ENCODE measurements around the gene TBCD.
"Not testable (repeated sequence)": the region's sequence is repeated elsewhere in the genome, so short reads cannot be mapped to it uniquely, and the experiment has no call there.

The TBCD gene

GRCh38 chr17:82729479-82730260, 22.2 kb upstream of the TBCD start:
- DNase-seq: no peak

GRCh38 chr17:82732118-82732743, 19.6 kb upstream of the TBCD start:
- no peak for DNase-seq

DNA sequence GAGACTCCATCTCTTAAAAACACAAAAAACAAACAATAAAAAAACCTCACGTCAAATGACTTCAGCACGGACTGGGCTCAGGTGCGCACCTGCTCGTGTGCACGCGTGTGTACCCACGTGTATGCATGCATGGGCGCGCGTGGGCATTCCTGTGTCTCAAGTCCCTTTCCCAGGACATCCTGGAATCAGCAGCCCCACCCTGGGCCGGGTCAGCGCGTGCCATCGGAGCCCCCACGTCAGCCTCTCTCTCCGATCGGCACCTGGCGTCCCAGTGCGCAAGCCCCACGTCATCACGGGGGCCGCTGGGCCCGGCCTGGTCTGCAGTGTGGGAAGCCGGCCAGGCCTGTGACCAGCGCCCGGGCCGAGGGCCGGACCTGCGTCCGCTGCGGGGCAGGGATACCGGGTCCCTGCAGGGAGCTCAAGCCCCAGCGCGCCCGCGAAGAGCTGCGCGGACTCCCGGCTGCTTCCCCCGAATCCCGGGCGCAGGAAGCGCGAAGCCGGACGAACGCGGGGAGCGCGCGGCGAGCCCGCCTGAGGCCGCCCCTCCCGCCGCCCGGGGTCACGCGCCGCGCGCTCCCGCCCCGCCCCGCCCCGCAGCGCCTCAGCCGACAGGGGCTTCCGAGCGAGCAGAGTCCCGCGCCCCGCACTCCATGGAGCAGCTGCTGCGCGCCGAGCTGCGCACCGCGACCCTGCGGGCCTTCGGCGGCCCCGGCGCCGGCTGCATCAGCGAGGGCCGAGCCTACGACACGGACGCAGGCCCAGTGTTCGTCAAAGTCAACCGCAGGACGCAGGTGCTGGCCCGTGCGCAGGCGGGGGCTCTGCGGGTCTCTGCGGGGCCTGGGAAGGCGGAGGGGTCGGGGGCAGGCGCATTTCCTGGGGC, 16.6 kb upstream of the TBCD start, which contains the start of gene FN3K:
Gene FN3K, plus strand, starts transcription at position 629 of the 880 bp plus-strand sequence. Its CDS starts 22 bp downstream, at position 651.
- DNase-seq: peak; percentile 32

GRCh38 chr17:82736511-82737185, 15.2 kb upstream of the TBCD start:
- DNase-seq: no peak

- DNase-seq: no peak
Observed at GRCh38 chr17:82737967-82738877, 13.6 kb upstream of the TBCD start.

GRCh38 chr17:82740906-82741759, 10.7 kb upstream of the TBCD start:
- no peak for DNase-seq

DNA sequence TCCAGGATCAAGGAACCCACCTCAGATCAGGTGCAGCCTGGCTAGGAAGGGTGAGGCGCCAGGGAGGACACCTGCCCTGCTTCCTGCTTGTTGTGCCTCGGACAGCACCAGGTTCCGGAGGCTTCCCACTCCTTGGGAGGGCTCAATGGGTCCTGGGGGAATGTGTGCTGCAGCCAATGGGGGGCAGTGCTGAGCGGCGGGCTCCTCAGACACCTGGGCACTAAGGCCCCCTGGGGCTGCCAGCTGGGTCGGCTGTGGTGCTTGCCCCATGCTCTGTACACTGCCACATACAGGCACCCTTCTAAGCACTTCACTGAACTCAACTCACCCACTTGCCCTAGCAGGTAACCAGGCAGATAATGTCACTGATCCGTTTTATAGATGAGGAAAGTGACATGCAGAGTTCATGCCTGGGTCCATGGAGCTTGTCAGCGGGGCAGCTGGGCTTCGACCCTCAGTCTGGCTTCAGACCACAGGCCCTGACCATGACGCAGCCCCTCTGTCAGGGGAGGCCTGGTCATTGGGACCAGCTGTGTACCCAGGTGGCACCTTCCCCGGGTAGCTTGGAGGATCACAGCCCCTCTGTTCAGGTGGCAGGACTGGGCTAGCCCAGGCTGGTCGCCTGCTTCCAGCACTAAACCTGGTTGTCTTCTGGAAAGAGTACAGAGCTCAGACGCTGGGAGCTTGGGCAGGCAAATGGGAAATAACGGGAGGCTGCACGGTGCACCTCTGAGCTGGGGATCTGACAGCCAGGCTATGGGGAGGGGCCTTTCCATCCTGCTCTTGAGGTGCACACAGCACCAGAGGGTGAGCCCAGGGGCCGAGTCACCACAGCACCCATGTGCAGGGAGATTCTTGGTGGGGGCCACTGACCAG, 8.3 kb upstream of the TBCD start:
- no peak for DNase-seq

DNA sequence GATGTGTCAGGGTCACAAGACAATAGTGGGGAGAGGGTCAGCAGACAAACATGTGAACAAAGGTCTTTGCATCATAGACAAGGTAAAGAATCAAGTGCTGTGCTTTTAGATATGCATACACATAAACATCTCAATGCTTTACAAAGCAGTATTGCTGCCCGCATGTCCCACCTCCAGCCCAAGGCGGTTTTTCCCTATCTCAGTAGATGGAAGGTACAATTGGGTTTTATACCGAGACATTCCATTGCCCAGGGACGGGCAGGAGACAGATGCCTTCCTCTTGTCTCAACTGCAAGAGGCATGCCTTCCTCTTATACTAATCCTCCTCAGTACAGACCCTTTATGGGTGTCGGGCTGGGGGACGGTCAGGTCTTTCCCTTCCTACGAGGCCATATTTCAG, 7.1 kb upstream of the TBCD start:
- DNase-seq: not testable (repeated sequence)

- no peak for DNase-seq
Observed at GRCh38 chr17:82745524-82745923, 6.3 kb upstream of the TBCD start.

DNA sequence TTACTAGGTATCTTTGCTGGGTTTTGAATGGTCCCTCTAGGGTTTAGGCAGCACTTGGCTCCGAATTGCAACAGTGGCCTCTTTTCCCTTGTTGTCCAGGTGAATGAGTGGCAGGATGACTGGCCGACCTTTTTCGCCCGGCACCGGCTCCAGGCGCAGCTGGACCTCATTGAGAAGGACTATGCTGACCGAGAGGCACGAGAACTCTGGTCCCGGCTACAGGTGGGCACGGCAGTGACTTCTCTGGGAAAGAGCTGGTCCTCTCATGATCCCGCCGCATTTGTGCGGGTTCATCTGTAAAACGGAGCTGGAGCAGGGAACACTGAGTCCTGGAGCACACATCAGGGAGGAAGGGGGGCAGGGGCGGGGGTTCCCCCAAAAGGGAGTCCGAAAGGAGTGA, 3.1 kb upstream of the TBCD start:
- DNase-seq: no peak

DNA sequence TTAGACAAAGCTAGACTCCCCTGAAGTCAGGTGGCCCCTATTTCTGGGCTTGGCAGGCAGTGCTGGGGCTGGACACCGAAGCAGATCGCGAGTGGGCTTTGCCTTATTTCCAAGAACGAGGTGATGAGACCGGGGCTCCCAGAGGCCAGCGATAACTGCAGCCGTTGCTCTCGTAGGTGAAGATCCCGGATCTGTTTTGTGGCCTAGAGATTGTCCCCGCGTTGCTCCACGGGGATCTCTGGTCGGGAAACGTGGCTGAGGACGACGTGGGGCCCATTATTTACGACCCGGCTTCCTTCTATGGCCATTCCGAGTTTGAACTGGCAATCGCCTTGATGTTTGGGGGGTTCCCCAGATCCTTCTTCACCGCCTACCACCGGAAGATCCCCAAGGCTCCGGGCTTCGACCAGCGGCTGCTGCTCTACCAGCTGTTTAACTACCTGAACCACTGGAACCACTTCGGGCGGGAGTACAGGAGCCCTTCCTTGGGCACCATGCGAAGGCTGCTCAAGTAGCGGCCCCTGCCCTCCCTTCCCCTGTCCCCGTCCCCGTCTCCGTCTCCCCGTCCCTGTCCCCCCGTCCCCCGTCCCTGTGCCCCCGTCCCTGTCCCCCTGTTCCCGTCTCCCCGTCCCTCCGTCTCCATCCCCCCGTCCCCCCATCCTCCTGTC, 1.5 kb upstream of the TBCD start:
- no peak for DNase-seq

DNA sequence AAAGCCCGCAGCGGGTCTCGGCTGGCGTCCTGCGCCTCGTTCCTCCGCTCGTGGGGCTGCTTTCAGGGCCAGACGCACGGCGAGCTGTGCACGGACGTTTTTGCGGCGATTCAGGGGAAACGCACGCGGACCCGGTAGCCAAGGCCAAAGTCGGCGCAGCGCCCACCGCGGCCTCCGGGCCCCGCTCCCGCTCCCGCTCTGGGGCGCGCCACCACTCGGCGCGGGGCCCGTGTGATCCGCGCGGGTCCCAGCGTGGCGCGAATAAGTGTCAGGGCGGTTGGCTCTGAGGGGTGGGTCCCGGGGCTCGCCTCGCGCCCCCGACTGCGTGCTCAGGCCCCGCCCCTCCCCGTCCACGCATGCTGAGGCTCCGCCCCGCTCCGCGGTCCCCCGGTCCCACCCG, 694 bp upstream of the TBCD start:
- DNase-seq: no peak

DNA sequence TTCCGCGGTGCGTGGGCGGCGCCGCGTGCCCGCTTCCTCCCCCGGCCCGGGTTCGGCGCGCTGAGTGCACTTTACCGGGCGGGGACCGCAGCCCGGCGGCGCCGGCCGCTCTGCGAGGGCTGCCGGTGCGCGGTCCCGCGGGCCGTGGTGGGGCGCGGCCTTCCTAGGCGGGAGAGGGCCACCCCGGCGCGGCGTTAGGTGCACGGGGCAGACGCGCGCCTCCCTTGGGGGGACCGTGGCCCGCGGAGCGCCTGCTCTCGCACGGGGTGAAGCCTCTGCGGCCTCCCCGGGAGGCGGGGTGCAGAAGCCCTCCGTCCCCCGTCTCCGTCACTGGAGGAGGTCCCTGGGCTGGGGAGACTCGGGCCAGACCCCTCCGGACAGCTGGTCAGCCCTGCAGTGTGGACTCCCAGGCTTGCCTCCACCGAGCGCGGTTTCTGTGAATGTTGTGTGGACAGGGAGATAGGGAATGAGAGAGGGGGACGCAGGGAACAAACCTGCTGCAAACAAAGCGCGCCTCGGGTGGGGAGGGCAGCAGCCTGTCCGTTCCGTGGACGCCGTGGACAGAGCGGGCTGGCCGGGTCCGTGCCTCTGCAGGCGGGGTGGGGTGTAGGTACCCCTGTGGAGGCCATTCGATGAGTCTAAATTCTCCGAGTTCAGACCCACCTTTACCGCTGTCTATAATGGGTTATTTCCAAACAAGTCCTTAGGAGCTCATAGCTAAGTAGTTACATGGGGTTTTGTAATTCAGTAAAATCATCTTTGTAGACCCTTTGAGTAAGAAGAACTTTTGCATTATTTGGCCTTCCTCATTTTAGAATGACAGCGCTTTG, 721 bp downstream of the TBCD start:
- no peak for DNase-seq

- DNase-seq: no peak
Observed at GRCh38 chr17:82753201-82753464, 1.3 kb downstream of the TBCD start.

GRCh38 chr17:82754297-82755208, 2.7 kb downstream of the TBCD start:
- no peak for DNase-seq

- no peak for DNase-seq
Observed at GRCh38 chr17:82756166-82756565, 4.3 kb downstream of the TBCD start.

- DNase-seq: no peak
Observed at GRCh38 chr17:82765371-82765770, 13.5 kb downstream of the TBCD start.
